Eye (tissue), 1 donor: Measurements from ENCODE around the gene ESYT1.
"Not testable (repeated sequence)": the region's sequence is repeated elsewhere in the genome, so short reads cannot be mapped to it uniquely, and the experiment has no call there.

Source experiments
- DNase-seq: peaks from one replicate; pipeline ENCODE4 v3.0.0-alpha.2; 2015

ESYT1 gene

DNA sequence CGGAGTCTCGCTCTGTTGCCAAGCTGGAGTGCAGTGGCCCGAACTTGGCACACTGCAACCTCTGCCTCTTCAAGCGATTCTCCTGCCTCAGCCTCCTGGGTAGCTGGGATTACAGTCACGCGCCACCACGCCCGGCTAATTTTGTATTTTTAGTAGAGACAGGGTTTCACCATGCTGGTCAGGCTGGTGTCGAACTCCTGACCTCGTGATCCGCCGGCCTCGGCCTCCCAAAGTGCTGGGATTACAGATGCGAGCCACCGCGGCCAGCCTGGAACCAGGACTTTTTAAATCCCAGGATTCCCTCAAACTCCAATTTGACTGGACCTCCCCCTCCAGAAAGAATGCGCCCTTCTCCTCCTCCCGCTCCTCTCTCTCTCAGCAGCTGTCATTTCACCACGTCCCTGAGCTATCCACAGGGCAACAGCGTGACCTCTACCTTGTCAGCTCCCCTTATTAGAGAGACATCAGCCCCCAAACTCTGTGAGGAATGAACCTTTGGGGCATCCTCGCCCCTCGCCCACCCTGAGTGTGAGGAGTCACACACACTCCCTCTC, 2.0 kb downstream of the ESYT1 start:
- DNase-seq: no peak

DNA sequence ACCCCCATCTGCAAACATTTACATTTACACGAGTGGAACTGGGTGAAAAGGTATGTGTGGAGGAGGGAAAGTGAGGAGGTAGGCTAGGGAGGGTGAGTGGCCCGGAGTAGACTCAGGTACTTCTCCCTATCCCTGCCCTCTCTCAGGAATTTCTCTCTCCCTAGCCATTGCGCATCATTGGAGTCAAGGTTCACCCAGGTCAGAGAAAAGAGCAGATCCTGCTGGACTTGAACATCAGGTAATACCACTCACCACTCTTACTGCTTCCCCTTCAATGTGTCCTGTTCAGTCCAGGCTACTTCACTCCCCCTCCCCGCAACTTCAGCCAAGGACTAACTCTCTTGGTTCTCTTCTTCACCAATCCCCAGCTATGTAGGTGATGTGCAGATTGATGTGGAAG, 2.8 kb downstream of the ESYT1 start:
- no peak for DNase-seq

DNA sequence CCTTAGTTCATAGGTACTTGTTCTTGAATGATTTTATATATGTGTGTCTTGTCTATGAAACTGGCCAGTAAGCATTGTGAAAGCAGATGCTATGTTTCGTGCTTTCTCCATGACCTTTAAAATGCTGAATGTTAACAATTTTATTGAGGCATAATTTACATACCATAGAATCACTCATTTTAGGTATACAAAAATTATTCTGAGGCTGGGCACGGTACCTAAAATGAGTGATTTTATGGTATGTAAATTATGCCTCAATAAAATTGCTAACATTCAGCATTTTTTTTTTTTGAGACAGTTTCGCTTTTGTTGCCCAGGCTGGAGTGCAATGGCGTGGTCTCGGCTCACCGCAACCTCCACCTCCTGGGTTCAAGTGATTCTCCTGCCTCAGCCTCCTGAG, 6.8 kb downstream of the ESYT1 start:
- no peak for DNase-seq

DNA sequence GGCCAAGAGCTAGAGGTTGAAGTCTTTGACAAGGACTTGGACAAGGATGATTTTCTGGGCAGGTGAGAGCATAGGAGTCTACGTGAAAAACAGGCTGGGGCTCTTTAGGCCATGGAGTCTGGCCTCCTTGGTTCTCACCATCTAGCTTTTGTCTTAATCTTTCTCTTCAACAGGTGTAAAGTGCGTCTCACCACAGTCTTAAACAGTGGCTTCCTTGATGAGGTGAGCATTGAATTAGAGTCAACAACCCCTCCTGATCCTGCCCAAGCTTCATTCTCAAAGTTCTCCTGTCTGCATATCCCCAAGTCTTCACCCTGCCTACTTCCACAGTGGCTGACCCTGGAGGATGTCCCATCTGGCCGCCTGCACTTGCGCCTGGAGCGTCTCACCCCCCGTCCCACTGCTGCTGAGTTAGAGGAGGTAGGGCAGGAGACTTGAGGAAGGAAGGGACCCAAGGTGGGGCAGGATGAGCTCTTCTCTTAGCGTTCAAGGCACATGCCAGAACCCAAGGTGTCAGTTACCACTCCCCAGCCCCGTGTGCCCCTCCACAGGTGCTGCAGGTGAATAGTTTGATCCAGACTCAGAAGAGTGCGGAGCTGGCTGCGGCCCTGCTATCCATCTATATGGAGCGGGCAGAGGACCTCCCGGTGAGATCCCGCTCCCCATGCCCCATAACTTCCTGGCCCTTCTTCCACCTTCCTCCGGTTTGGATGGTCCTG, 9.9 kb downstream of the ESYT1 start:
- no peak for DNase-seq

DNA sequence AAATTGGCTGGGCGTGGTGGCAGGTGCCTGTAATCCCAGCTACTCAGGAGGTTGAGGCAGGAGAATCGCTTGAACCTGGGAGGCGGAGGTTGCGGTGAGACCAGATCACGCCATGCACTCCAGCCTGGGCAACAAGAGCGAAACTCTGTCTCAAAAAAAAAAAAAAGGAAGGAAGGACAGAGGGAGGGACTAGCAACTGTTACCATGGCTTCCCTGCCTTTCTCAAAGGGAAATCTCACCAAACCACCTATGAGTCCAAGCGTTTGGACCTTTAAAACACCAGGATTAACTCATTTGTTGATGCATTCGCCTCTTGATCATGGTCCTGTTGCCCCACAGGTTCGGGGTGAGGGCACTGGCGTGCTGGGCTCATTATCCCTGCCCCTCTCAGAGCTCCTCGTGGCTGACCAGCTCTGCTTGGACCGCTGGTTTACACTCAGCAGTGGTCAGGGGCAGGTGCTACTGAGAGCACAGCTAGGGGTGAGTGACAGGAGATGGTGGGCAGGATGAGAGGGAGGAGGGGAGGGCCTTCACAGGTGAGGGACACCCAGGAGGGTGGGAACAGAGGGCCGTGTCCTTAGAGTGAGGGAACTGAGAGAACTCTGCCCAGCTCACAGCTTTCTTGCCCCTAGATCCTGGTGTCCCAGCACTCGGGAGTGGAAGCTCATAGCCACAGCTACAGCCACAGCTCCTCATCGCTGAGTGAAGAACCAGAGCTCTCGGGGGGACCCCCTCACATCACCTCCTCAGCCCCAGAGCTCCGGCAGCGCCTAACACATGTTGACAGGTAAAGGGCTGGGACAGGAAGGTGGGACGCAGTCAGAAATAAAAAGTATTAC, 14.1 kb downstream of the ESYT1 start:
- DNase-seq: no peak

DNA sequence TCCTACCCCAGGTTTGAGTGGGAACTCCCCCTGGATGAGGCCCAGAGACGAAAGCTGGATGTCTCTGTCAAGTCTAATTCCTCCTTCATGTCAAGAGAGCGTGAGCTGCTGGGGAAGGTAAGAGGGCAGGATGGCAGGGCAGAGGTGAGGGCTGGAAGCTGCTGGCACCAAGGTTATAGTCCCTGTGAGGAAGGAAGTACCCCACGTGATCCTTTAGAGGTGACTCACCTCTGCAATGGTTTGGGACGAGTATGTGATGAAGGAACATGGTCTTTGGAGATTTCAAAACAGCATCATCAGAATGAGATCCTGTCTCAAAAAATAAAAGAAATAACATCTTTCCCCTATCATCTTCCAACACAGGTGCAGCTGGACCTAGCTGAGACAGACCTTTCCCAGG, 15.2 kb downstream of the ESYT1 start:
- DNase-seq: no peak

DNA sequence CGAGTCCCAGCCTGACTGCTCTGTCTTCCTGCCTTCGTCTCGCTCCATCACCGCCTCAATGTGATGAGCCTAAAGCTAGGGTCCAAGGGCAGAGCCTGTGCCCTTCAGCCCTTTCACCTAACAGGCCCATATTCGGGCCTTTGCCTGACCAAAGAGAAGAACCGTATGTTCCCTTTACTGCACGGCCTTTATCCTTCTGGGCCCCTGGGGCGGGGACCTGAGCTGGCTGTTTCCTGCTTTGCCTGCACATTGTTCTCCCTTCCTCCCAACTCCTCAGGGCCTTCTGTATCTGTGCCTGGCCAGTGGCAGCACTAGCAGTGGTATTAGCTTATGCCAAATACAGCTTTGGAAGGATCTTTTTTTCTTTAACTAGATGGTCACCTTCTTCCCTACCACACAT, 15.8 kb downstream of the ESYT1 start:
- no peak for DNase-seq

DNA sequence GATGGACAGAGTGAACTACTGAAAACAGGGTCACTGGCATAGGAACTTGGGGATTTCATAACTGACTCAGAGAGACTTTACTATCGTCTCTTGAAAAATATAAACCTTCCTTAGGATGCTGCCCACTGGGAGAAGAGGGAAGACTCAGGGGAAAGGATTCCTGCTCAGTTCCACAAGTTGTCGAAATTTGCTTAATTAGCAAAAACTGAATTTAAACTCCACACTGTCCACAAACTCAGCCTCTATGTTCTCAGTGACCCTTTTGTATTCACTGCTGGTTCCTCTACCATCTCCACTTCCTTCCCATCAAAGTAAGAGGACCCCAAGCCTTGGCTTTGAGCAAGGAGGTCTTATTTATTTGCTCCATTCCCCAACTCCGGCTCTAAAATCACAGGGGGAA, 17.1 kb downstream of the ESYT1 start:
- no peak for DNase-seq

DNA sequence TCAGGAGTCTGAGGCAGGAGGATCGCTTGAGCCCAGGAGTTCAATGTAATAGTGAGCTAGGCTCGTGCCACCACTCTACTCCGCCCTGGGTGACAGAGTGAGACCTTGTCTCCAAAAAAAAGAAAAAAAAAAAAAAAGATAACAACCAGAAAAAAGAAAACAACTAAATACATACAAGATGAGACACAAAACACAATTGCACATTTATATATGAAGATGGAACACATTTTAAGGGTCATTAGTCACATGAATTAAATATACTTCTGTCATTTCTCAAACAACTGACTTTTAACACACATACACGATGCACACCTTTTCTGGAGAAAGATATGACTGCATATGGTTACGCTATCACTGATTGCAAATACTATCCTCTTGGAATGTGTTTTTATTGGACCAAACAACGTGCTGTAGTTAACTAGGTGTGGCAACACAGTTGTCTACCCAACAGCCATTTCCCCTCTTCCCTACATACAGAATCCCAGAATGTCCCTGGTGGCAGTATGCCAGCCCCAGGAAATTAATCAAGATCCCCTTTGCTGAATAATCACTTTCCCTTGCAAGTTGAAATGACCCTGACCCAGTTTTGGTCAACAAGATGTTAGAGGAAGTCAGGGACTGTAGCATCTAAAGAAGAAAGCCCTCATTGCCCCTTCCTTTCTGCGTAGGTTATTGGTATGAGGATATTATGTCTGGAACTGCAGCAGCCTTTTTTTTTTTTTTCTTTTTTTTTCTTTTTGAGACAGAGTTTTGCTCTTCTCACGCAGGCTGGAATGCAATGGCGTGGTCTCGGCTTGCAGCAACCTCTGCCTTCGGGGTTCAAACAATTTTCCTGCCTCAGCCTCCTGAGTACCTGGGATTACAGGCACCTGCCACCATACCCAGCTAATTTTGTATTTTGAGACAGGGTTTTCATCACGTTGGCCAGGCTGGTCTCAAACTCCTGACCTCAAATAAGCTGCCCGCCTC, 18.7 kb downstream of the ESYT1 start:
- peak; percentile 38 for DNase-seq

DNA sequence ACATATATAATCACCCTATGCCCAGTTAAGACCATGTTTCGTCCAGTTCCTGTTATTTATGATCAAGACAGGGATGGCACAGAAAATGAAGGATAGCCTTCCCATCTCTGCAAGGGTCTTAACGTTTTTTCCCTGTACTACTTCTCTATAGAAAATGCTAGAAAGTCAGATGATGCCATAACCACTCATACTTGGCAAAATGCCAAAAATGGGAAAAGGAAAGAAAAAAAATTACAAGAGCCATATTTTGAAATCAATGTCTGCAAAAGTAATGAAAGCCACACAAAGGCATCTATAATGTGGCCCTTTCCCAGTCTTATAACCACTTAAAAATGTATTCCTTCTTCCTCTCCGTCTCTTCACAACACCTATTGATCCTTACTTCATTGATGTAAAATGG, 22.5 kb downstream of the ESYT1 start:
- peak; percentile 34 for DNase-seq

DNA sequence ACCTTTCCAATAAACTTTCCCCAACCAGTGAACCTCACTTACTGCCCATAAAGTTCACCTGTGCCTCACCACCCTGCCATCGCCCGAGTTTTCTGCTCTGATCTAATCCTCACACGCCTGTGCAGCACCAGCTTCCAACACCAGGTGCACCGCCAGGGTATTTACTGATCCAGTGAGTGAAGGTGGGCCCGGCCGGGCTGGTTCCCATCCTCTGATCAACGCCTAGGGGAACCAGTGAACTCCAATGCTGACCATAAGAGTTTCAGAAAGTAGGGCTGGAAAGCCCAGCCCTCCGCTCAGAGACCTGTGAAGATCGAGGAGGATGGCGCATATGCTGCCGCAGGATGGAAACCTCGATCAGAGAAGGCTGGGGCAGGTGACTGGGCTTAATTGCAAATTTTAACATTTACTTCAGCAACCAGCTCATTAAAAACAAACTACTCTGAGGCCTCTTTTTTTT, 23.6 kb downstream of the ESYT1 start:
- DNase-seq: no peak

DNA sequence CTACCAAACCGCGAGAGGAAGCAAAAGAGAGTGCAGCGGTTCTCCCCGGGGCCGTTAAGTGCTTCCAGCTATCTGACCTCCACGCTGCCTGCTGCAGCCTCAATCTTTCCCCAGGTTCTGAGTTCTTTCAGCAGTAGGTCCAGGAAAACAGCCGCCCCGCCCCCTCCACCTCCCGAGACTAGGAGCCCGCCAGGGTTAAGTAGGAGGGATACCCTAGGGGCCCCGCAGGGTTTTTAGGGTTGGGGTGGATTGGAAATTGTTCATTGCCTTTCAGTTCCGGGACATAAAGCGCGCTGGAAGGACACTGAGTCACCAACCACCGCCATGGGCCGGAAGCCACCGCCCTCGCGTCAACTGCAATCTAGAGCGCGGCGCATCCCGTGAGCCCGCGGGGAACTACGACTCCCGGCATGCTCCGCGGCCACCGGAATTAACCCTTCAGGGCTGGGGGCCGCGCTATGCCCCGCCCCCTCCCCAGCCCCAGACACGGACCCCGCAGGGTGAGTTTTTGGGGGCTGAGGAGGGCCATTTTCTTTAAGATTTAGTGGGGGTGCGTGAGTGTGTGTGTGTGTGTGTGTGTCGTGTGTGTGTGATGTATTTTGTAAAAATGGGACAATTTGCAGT, 24.2 kb downstream of the ESYT1 start, which contains the start of gene MYL6B:
Gene MYL6B (plus strand): TSS at position 456 of the 624 bp plus-strand sequence. CDS start 1,332 bp downstream, outside the sequence.
- peak; percentile 96 for DNase-seq

DNA sequence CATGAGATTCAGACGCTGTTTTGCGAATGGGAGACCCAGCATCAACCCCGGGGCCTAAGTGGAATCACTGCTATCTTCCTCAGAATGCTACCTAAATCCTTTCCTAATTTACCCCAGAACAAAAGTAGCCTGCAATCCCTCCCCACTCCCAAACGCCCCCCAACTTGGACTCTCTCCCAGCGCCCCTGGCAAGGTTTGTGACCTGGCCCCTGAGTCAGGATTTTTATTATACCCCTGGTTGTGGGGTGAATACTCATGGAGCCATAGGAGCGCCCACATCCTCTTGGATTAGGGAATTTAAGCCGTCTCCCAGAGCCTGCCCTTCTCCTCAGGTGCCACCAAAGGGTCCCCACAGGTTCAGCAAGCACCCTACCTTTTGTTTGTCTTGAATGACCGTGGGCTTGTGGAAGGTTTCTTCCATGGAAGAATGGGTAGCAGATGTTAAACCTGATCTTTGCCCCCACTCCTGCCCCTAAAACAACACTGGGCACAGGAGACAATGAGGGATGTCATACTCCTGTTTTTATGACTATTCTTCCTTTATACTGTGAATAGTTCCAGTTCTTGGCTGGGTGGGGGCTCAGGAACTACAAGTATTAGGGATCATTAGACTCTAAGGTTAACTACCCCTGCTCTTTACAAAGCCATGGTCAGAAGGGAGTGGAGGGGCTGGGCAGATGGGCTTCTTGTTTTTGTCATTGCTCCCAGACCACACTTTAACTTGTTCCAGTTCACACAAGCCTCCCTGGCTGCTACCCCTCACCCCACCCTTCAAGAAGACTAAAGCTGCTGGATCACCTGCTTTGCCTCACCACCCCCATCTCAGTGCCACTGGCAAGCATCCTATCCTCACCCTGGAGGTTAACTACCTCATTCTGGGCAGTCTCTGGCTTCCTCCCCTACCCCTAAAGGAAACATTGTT, 24.9 kb downstream of the ESYT1 start:
- DNase-seq: no peak

DNA sequence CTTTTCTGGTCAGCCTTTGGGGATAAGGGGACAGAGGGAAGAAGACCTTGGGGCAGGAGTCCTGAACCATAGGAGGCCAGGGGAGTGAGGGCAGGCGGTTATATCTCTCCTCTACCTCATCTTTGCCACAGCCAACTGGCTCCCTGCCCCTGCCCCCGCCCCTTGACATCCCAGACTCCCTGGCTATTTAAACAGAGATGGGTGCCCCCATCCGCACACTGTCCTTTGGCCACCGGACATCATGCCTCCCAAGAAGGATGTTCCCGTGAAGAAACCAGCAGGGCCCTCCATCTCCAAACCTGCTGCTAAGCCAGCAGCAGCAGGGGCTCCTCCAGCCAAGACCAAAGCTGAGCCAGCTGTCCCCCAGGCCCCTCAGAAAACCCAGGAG, 25.6 kb downstream of the ESYT1 start:
- no peak for DNase-seq

DNA sequence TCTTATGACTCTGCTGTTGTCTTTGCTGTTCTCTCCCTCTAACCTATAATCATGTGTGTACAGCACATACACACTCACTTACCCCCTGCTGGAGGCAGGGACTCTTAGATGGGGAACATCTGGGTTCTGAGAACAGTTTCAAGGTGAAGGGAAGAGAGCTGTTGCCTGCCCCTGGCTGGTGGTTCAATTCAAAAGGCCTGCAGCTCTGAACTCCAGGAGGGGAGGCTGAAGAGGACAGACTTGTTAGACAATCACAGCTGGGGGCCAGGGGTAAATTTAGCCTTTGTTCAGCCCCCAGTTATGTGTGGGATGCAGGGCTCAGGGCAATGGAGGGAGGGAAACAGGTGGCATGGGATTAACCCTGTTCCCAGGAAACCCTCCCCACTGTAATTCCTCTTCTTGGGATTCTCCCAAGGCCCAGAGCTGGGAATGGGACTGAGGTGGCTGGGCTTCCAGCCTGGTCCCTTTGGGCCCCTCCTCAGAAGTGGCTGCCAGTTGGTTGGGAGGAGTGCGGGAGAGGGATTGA, 26.2 kb downstream of the ESYT1 start:
- no peak for DNase-seq

DNA sequence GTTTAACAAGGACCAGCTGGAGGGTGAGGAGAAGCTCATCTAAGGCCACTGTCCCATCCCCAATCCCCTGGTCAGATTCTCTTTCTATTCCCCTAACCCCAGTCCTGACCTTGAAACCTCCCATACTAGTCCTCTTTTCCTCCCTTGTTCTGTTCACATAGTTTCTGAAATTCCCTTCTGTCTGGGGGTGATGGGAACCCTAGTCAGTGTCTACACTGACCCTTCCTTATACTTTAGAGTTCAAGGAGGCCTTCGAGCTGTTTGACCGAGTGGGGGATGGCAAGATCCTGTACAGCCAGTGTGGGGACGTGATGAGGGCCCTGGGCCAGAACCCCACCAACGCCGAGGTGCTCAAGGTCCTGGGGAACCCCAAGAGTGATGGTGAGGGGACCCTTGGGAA, 26.8 kb downstream of the ESYT1 start:
- DNase-seq: no peak

DNA sequence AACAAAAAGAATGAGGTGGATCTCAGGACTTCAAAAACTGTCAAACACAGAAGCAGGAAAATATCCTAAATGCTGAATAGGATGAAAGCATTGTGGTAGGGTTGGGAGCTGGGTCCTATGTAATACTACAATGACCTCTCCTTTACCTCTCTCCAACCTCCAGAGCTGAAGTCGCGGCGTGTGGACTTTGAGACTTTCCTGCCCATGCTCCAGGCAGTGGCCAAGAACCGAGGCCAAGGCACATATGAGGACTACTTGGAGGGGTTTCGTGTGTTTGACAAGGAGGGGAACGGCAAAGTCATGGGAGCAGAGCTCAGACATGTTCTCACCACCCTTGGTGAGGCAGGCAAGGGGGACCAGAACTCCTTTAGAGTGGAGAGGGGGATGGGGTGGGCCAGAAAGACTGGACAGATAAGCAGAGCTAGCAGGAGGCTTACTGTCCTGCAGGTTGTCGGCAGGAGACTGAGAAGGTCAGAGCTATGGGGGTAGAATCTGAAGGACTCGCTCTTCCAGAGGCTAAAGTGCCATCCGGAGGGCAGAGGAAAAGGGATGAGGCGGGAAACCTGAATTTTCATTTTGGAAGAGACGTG, 27.3 kb downstream of the ESYT1 start:
- DNase-seq: no peak

DNA sequence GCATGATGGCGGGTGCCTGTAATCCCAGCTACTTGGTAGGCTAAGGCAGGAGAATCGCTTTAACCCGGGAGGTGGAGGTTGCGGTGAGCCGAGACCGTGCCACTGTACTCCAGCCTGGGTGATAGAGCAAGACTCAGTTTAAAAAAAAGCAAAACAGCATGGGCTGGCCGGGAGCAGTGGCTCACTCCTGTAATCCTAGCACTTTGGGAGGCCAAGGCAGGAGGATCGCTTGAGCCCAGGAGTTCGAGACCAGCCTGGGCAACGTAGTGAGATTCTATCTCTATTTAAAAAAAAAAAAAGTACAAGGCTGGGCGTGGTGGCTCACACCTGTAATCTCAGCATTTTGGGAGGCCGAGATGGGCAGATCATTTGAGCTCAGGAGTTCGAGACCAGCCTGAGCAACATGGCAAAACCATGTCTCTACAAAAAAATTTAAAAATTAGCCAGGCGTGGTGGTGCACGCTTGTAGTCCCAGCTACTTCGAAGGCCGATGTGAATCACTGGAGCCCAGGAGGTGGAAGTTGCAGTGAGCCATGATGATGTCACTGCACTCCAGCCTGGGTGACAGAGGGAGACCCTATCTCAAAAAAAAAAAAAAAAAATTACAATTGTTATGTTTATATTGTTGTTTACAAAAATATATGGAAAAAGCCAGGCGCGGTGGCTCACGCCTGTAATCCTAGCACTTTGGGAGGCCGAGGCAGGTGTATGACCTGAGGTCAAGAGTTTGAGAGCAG, 28.6 kb downstream of the ESYT1 start:
- not testable (repeated sequence) for DNase-seq

DNA sequence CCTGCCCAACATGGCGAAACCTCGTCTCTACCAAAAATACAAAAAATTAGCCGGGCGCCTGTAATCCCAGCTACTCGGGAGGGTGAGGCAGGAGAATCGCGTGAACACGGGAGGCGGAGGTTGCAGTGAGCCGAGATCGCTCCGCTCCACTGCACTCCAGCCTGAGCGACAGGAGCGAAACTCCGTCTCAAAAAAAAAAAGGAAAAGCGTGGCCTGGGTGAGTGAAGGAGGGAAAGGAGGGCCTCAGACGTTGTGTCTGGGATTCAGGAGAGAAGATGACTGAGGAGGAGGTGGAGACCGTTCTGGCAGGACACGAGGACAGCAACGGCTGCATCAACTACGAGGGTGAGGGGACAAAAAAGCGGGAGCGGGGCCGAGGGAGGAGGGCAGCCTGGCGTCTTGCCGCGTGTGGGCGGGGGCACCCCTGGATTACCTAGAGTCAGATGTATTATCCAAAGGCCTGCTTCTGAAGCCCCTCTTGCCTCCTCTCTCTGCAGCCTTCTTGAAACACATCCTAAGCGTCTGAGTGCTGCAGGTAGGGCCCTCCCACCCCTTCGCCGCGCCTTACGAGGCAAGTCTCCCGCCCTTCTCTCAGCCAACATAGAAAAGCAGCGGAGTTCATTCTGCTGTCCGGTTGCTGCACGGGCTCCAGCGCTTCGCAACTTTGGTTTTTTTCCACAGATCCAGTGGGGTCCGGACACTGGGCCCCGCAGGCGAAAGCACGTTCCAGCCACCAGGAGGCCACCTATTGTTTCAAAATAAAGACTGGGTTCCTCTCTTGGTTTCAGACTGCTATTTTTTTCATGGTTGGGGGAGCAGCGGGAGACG, 29.3 kb downstream of the ESYT1 start:
- DNase-seq: peak; percentile 93
